MM.1S (cell line): ENCODE data around the gene EPHA7.

Experiments
- EZH2 ChIP-seq: fragments of 300-600 bp; sonication (generic); optimal IDR thresholded peaks from 2 replicates; pipeline ENCODE3; 2017; ENCODE audit warnings: low read depth, mild to moderate bottlenecking, antibody characterized with exemption, low read length, mixed read lengths
- TF ChIP-seq, protein P1 (sequence below): fragments of 300-600 bp; sonication (generic); IDR thresholded peaks from 2 replicates; pipeline ENCODE4 v1.5.1; 2016; ENCODE audit warnings: antibody characterized with exemption, low read length, mixed read lengths

- TF ChIP-seq, protein P1, sequence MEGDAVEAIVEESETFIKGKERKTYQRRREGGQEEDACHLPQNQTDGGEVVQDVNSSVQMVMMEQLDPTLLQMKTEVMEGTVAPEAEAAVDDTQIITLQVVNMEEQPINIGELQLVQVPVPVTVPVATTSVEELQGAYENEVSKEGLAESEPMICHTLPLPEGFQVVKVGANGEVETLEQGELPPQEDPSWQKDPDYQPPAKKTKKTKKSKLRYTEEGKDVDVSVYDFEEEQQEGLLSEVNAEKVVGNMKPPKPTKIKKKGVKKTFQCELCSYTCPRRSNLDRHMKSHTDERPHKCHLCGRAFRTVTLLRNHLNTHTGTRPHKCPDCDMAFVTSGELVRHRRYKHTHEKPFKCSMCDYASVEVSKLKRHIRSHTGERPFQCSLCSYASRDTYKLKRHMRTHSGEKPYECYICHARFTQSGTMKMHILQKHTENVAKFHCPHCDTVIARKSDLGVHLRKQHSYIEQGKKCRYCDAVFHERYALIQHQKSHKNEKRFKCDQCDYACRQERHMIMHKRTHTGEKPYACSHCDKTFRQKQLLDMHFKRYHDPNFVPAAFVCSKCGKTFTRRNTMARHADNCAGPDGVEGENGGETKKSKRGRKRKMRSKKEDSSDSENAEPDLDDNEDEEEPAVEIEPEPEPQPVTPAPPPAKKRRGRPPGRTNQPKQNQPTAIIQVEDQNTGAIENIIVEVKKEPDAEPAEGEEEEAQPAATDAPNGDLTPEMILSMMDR = no peak
- TF ChIP-seq EZH2 = no peak
Observed at GRCh38 chr6:93388070-93388469, 31.3 kb downstream of the EPHA7 start.
